Measurements from ENCODE around the gene IFT22.
"Not testable (repeated sequence)": the region's sequence is repeated elsewhere in the genome, so short reads cannot be mapped to it uniquely, and the experiment has no call there.

IFT22 gene

GRCh38 chr7:101308245-101309085, 13.1 kb downstream of the IFT22 start:
- no peak for DNase-seq

GRCh38 chr7:101306307-101306706, 15.3 kb downstream of the IFT22 start:
- no peak for DNase-seq

- DNase-seq: no peak
Observed at GRCh38 chr7:101303102-101303701, 18.4 kb downstream of the IFT22 start.

- DNase-seq: no peak
Observed at GRCh38 chr7:101302641-101303101, 18.9 kb downstream of the IFT22 start.

GRCh38 chr7:101300465-101301376, 20.9 kb downstream of the IFT22 start:
- no peak for DNase-seq

GRCh38 chr7:101299511-101300464, 21.8 kb downstream of the IFT22 start:
- no peak for DNase-seq

- no peak for DNase-seq
Observed at GRCh38 chr7:101294832-101295121, 26.8 kb downstream of the IFT22 start.

GRCh38 chr7:101294039-101294831, 27.4 kb downstream of the IFT22 start:
- DNase-seq: no peak

GRCh38 chr7:101293069-101294021, 28.3 kb downstream of the IFT22 start:
- not testable (repeated sequence) for DNase-seq

GRCh38 chr7:101292566-101292965, 29.0 kb downstream of the IFT22 start:
- not testable (repeated sequence) for DNase-seq

- not testable (repeated sequence) for DNase-seq
Observed at GRCh38 chr7:101290186-101291037, 31.2 kb downstream of the IFT22 start.

- not testable (repeated sequence) for DNase-seq
Observed at GRCh38 chr7:101289687-101290086, 31.9 kb downstream of the IFT22 start.

GRCh38 chr7:101288439-101288838, 33.2 kb downstream of the IFT22 start:
- no peak for DNase-seq

- no peak for DNase-seq
Observed at GRCh38 chr7:101287032-101287431, 34.6 kb downstream of the IFT22 start.

- not testable (repeated sequence) for DNase-seq
Observed at GRCh38 chr7:101285880-101286279, 35.7 kb downstream of the IFT22 start.

GRCh38 chr7:101285171-101285570, 36.4 kb downstream of the IFT22 start:
- no peak for DNase-seq

GRCh38 chr7:101280912-101281311, 40.7 kb downstream of the IFT22 start:
- DNase-seq: not testable (repeated sequence)

- no peak for DNase-seq
Observed at GRCh38 chr7:101278461-101279292, 42.9 kb downstream of the IFT22 start.

Measured in NCI-H2107 (cell line).